Hematopoietic multipotent progenitor cell treated with erythropoietin and hydrocortisone succinate and interleukin-3 and kit ligand, for 6 days (in vitro differentiated cells): ENCODE data around the gene DAGLA.

Experiments
- DNase-seq: peaks from one replicate; pipeline ENCODE4 v3.0.0-alpha.2; 2015

DAGLA gene

GRCh38 chr11:61693922-61694601, 13.9 kb downstream of the DAGLA start:
- DNase-seq = no peak

DNA sequence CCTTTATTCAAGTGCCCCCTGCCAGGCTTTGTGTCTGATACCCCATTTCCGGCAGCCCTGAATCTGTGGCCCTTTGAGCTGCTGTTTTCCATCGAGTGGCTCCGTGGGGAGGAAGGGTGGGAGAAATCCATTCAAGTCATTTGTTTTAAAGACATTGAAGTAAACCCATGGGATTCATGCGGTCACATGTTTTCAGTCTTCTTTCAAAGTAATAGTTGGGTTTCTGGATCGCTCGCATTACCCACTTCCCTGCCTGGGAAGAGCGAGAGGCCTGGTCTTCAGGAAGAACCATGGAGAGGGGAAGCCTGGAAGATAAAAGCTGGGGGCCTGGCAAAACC, 14.4 kb downstream of the DAGLA start:
- DNase-seq = no peak

GRCh38 chr11:61694946-61695706, 14.9 kb downstream of the DAGLA start:
- DNase-seq = no peak

- peak; percentile 33 for DNase-seq
Measured at GRCh38 chr11:61695917-61696316, 15.7 kb downstream of the DAGLA start.

DNA sequence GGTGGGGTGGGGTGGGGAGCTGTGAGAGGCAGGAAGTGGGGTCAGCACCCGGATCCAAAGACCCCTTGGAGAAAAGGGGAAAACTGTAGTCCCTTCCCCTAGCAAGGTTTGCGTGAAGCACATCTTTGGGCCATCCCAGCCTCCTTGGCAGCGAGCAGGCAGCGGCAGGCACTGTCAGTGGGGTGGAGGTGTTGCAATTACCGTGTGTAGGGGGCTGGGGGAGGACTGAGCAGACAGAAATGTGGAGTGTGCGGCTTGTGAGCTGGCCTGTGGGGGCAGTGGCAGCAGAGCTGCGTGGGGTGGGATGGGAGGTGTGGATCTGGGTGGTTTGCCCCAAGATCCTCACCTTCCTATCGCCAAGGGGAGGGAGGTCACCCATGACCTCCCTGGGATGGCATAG, 16.4 kb downstream of the DAGLA start:
- DNase-seq = no peak

- DNase-seq = no peak
Measured at GRCh38 chr11:61697078-61697502, 16.9 kb downstream of the DAGLA start.

- no peak for DNase-seq
Measured at GRCh38 chr11:61697764-61698163, 17.6 kb downstream of the DAGLA start.

DNA sequence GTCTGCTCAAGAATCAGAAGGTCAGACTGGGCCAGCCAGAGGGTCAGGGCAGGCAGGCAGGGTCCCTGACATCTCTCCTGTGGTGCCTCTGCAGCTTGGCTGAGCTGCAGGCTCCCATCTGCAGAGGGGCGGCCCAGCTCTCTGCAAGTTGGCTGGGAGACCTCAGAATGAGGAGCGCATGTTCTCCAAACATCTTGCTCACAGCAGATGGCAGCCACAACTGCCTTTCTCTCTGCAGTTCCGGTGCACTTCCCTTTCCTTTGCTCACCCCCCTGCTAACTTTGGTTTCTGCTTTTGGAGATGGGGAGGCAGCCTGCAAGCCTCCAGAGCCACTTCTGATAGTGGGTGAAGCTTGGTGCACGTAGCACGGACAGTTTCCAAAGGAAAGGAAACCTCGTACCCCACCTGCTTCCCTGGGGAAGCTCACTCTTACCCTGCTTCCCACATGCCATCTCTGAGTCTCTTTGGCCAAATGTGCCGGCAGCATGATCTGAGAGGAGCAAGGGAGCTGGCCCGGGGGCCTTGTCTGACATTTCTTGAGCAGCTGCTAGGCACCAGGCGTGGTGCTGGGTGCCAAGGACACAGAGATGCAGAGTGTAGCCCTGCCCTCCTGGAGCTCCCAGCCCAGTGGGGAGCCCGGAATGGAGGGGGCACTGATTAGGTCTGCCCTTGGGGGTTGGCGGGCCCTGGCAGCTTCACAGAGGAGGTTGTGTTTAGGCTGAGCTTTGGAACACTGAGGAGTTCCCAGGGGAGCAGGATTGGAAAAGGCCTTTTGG, 18.2 kb downstream of the DAGLA start:
- peak; percentile 50 for DNase-seq

- no peak for DNase-seq
Measured at GRCh38 chr11:61699737-61700160, 19.6 kb downstream of the DAGLA start.

DNA sequence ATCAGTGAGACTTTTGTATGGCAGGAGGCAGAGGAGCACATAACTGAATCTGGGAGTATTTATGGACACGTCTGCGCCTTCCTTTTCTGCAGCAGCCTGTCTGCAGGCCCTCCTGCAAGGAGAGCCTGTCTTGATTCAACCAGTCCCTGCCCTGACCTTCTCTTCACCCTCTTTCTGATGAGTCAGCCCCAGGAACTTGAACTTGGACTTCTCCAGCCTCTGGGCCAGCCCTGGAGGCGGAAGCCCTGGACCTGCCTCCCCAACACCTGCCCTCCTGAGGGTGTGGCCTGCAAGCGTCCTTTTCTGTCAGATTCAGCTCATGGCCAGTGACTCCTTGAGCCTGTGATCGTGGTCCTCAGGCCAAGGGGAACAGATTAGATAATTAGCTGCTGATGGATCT, 20.0 kb downstream of the DAGLA start:
- DNase-seq = no peak

- DNase-seq = no peak
Measured at GRCh38 chr11:61700720-61701119, 20.5 kb downstream of the DAGLA start.

- peak; percentile 56 for DNase-seq
Measured at GRCh38 chr11:61701242-61701886, 21.2 kb downstream of the DAGLA start.

GRCh38 chr11:61702701-61703312, 22.6 kb downstream of the DAGLA start:
- no peak for DNase-seq

- no peak for DNase-seq
Measured at GRCh38 chr11:61704838-61705237, 24.6 kb downstream of the DAGLA start.

- no peak for DNase-seq
Measured at GRCh38 chr11:61706452-61707400, 26.5 kb downstream of the DAGLA start.

DNA sequence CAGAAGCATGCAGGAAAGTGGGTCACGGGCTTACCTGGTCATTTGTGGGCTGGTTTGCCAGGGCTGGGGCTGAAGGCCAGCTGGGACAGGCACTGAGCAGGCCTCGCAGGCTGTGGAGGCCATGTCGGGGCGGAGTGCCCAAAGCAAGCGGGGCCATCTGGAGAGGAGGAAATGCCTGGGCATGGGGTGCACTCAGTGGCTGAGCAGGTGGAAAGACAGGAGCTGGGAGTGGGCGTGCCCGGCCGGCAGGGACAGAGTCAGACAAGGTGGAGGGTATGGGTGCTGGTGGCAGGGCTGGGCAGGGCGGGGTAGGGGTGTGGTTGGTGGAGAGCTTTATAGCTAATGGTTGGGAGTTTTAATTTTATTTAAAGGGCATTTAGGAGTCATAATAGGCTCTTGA, 27.4 kb downstream of the DAGLA start:
- no peak for DNase-seq

DNA sequence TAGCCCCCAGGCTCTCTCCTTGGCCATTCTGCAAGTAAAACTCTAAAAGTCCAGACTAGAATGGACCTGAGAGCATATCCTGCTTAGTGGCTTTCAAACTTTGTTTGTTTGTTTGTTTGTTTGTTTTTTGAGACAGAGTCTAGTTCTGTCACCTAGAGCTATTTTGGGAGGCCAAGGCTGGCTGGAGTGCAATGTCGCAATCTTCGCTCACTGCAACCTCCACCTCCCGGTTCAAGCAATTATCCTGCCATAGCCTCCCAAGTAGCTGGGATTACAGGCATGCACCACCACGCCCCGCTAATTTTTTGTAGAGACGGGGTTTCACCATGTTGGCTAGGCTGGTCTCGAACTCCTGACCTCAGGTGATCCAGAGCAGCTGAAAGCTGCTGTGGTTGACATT, 28.9 kb downstream of the DAGLA start:
- DNase-seq = no peak

DNA sequence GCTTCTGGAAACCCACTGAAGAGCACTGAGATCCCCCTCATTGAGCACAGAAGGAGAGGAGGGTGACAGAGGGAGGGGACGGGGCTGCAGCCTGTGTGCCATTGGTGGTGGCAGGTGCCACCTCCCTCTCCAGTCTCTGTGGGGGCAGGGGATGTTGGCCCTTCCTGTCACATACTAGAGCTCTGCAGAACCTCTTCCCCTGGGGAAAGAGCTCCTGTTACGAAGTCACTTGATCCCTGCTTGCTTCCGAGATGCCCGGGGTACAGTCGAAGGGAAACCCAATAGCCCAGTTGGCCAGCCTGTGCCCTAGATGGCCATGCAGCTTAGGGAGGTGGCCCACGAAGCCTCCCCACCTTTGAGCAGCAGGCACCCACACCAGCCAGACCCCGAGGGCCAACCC, 29.4 kb downstream of the DAGLA start:
- DNase-seq = no peak

- DNase-seq = no peak
Measured at GRCh38 chr11:61710019-61710418, 29.8 kb downstream of the DAGLA start.

GRCh38 chr11:61711037-61711436, 30.8 kb downstream of the DAGLA start:
- DNase-seq = no peak

DNA sequence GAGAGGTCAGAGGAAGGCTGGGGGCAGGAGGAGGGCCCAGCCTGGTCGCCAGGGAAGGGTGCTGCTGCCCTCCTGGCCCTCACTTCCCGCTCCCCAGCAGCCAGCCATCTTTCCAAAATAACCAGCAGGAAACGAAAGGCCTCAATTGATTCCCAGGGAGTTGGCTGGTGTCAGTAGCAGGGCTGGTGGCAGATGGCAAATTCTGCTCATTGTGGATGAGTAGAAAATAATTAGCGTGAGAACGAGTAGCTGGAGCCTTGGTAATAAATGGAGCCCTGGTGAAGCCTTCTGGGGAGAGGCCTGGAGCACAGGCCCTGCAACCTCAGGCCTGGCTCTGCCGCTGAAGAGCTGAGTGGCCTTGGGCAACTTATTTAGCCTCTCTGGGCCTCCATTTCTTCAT, 31.3 kb downstream of the DAGLA start:
- DNase-seq = no peak

DNA sequence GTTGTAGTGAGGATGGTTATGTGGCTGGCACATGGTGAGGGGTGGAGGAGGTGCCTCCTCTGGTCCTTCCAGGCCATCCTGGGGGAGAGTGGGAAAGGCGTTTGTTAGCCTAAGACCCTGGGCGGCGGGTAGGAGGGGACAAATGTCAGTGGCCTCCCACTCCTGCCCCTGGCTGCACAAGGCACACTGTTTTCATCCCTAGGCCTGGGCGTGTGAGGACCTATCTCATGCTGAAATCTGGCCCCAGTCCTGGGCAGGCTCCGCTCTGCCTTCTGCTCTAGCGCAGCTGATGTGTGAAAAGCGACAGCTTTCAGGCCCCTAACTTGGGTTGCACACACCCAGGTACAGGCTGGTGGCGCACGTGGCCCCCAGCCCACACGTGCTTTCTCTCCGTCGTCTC, 32.1 kb downstream of the DAGLA start:
- no peak for DNase-seq
